D721Med (cell line): ENCODE results near the gene SPATS2.

ENCODE experiments used
- DNase-seq: peaks from one replicate; pipeline ENCODE4 v3.0.0; 2011; ENCODE audit warnings: low spot score; ENCODE audit not compliant: insufficient read length
- FAIRE-seq: peaks from 2 replicates; lab custom pipeline; 2011; peaks lifted over from hg19 to GRCh38; lab: Jason Lieb, UNC
- CTCF ChIP-seq: IDR thresholded peaks from 2 replicates; pipeline ENCODE4 v1.5.1; 2012; ENCODE audit warnings: mild to moderate bottlenecking, control low read depth; ENCODE audit not compliant: insufficient read depth; ENCODE audit errors: missing control alignments

The SPATS2 gene

GRCh38 chr12:49515266-49515665 lies 148.0 kb downstream of the SPATS2 start:
- FAIRE-seq = no peak

DNA sequence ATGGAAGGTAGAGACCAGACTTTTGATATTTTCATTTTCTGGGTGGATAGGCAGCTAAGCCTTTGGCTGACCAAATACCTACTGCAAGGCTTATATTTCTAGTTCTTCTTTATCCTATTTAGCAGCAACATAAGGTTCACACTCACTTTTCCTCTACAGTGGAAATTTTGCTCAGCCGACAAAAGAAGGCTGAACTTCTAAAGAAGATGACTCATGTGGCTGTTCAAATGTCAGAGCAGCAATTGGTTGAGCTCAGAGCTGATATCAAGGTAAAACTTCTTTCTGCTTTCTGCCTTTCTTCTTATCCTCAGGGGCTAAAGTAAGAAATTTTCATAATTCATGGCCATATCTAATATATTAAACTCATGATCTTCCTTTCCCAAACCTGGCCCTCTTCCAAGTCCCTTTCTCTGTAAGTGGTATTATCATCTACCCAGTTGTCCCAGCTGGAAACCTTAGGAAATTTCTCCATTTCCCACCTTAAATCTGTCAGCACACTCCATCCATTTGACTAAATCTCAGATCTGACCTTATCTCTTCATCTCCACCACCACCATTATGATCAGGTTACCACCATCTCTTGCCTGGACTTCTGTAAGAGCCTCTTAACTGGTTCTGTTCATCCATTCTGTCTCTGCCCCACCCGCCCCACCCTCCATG lies 151.8 kb downstream of the SPATS2 start:
- FAIRE-seq (no peak), DNase-seq (no peak)
- TF ChIP-seq CTCF = no peak

More at GRCh38 chr12:49515266-49515665, 148.0 kb downstream of the SPATS2 start:
- DNase-seq = no peak
- no peak for TF ChIP-seq CTCF

- no peak for DNase-seq
- no peak for TF ChIP-seq CTCF
- no peak for FAIRE-seq
These were observed 152.3 kb downstream of the SPATS2 start for GRCh38 chr12:49519574-49519936.

- TF ChIP-seq CTCF = no peak
- DNase-seq = no peak
- no peak for FAIRE-seq
These were observed 154.1 kb downstream of the SPATS2 start for GRCh38 chr12:49521389-49521788.

GRCh38 chr12:49524660-49525324 lies 157.5 kb downstream of the SPATS2 start:
- no peak for TF ChIP-seq CTCF
- FAIRE-seq (no peak), DNase-seq (no peak)

GRCh38 chr12:49525942-49526341 lies 158.7 kb downstream of the SPATS2 start:
- DNase-seq = no peak
- FAIRE-seq = no peak
- no peak for TF ChIP-seq CTCF
